HEK293 (cell line): ENCODE results near the gene SLC13A3.

Experiments used
- CTCF ChIA-PET: fragments of 350-600 bp; formaldehyde crosslinking; extraction: SDS; loops from one replicate; lab custom pipeline; 2021; ENCODE audit warnings: antibody characterized with exemption; lab: Yijun Ruan, JAX
- POLR2A ChIA-PET: fragments of 300-600 bp; formaldehyde crosslinking; extraction: SDS; loops from one replicate; lab custom pipeline; 2020; ENCODE audit warnings: antibody characterized with exemption, inconsistent platforms; lab: Yijun Ruan, JAX
- H3K27ac ChIP-seq: fragments of 200-500 bp; sonication (Bioruptor generic); 2 replicates; pipeline ENCODE4 v1.5.1; 2014; ENCODE audit warnings: low read depth, low read length, control low read depth, inconsistent platforms; ENCODE audit errors: extremely low read depth
- H3K36me3 ChIP-seq, 2 experiments: fragments of 200-500 bp in 1 of 2; sonication (Bioruptor generic) in 1 of 2; 1 replicate in 1 of 2; 2 replicates in 1 of 2; pipeline ENCODE4 v1.5.1; 2014 to 2017; ENCODE audit warnings: inconsistent platforms in 2 of 2, low read length in 2 of 2; ENCODE audit not compliant: control insufficient read depth in 2 of 2, insufficient read depth in 1 of 2
- H3K4me1 ChIP-seq: fragments of 200-500 bp; sonication (Bioruptor generic); 2 replicates; pipeline ENCODE4 v1.5.1; 2014; ENCODE audit warnings: mild to moderate bottlenecking, low read length, inconsistent platforms; ENCODE audit not compliant: control insufficient read depth, insufficient read depth
- H3K4me3 ChIP-seq: 2 replicates; pipeline ENCODE4 v1.5.1; 2011; ENCODE audit warnings: low read depth, mild to moderate bottlenecking, control low read depth, low read length, moderate library complexity
- H3K9me3 ChIP-seq: fragments of 200-500 bp; sonication (Bioruptor generic); 2 replicates; pipeline ENCODE4 v1.5.1; 2014; ENCODE audit warnings: low read depth, low read length, inconsistent platforms; ENCODE audit not compliant: control insufficient read depth, insufficient read depth
- ELK4 ChIP-seq: IDR thresholded peaks from 2 replicates; pipeline ENCODE4 v1.6.1; 2011; ENCODE audit warnings: mild to moderate bottlenecking, low read depth, low read length, borderline replicate concordance
- HIC1 ChIP-seq: fragments of 450-650 bp; formaldehyde crosslinking; IDR thresholded peaks from 2 replicates; pipeline ENCODE4 v1.5.1; 2016; ENCODE audit warnings: missing biosample characterization, missing genetic modification characterization
- KLF10 ChIP-seq: fragments of 450-650 bp; IDR thresholded peaks from 2 replicates; pipeline ENCODE4 v1.5.1; 2018; ENCODE audit warnings: missing biosample characterization, mild to moderate bottlenecking, missing genetic modification characterization
- SALL2 ChIP-seq: fragments of 450-650 bp; formaldehyde crosslinking; IDR thresholded peaks from 2 replicates; pipeline ENCODE4 v1.5.0; 2017; ENCODE audit warnings: missing biosample characterization, mild to moderate bottlenecking, missing genetic modification characterization, borderline replicate concordance
- SETDB1 ChIP-seq: IDR thresholded peaks from one replicate; pipeline ENCODE4 v1.6.1; 2017; ENCODE audit warnings: mild to moderate bottlenecking, low read length, moderate library complexity, mixed read lengths; ENCODE audit not compliant: insufficient read length
- SP3 ChIP-seq: fragments of 450-650 bp; formaldehyde crosslinking; IDR thresholded peaks from 2 replicates; pipeline ENCODE4 v1.5.1; 2016; ENCODE audit warnings: missing biosample characterization, missing genetic modification characterization
- YY2 ChIP-seq: fragments of 450-650 bp; formaldehyde crosslinking; IDR thresholded peaks from 2 replicates; pipeline ENCODE4 v1.5.1; 2016; ENCODE audit warnings: missing biosample characterization, missing genetic modification characterization
- ZBTB1 ChIP-seq: fragments of 450-650 bp; formaldehyde crosslinking; IDR thresholded peaks from 2 replicates; pipeline ENCODE4 v1.5.1; 2016; ENCODE audit warnings: missing biosample characterization, missing genetic modification characterization
- ZBTB11 ChIP-seq: fragments of 450-650 bp; formaldehyde crosslinking; conservative IDR thresholded peaks from 2 replicates; pipeline ENCODE4 v1.5.1; 2016; ENCODE audit warnings: low read depth, missing biosample characterization, missing genetic modification characterization
- ZBTB20 ChIP-seq: fragments of 450-650 bp; formaldehyde crosslinking; IDR thresholded peaks from 2 replicates; pipeline ENCODE4 v1.5.1; 2016; ENCODE audit warnings: missing biosample characterization, missing genetic modification characterization
- ZBTB21 ChIP-seq: fragments of 450-650 bp; formaldehyde crosslinking; IDR thresholded peaks from 2 replicates; pipeline ENCODE4 v1.5.1; 2017; ENCODE audit warnings: missing biosample characterization, missing genetic modification characterization
- ZBTB8A ChIP-seq: fragments of 450-650 bp; formaldehyde crosslinking; IDR thresholded peaks from 2 replicates; pipeline ENCODE4 v1.5.1; 2016; ENCODE audit warnings: missing biosample characterization, missing genetic modification characterization
- ZFP3 ChIP-seq: fragments of 450-650 bp; formaldehyde crosslinking; IDR thresholded peaks from 2 replicates; pipeline ENCODE4 v1.5.1; 2016; ENCODE audit warnings: low read depth, missing biosample characterization, missing genetic modification characterization
- ZFP37 ChIP-seq: fragments of 450-650 bp; formaldehyde crosslinking; IDR thresholded peaks from 2 replicates; pipeline ENCODE4 v1.5.1; 2016; ENCODE audit warnings: missing biosample characterization, missing genetic modification characterization
- ZNF10 ChIP-seq: fragments of 450-650 bp; formaldehyde crosslinking; IDR thresholded peaks from 2 replicates; pipeline ENCODE4 v1.5.1; 2017; ENCODE audit warnings: missing biosample characterization, missing genetic modification characterization
- ZNF175 ChIP-seq: fragments of 450-650 bp; formaldehyde crosslinking; IDR thresholded peaks from 2 replicates; pipeline ENCODE4 v1.5.1; 2016; ENCODE audit warnings: missing biosample characterization, missing genetic modification characterization
- ZNF354C ChIP-seq: fragments of 450-650 bp; formaldehyde crosslinking; IDR thresholded peaks from 2 replicates; pipeline ENCODE4 v1.5.1; 2016; ENCODE audit warnings: missing biosample characterization, missing genetic modification characterization, low read depth, borderline replicate concordance
- ZNF366 ChIP-seq: fragments of 450-650 bp; formaldehyde crosslinking; conservative IDR thresholded peaks from 2 replicates; pipeline ENCODE4 v1.5.1; 2016; ENCODE audit warnings: missing biosample characterization, missing genetic modification characterization
- ZNF518A ChIP-seq: fragments of 450-650 bp; formaldehyde crosslinking; conservative IDR thresholded peaks from 2 replicates; pipeline ENCODE4 v1.5.1; 2016; ENCODE audit warnings: low read depth, missing biosample characterization, missing genetic modification characterization
- ZNF830 ChIP-seq: fragments of 450-650 bp; IDR thresholded peaks from 2 replicates; pipeline ENCODE4 v1.5.0; 2018; ENCODE audit warnings: missing biosample characterization, missing genetic modification characterization, low read depth, mild to moderate bottlenecking, moderate library complexity

The SLC13A3 gene

GRCh38 chr20:46519471-46520068 lies 131.7 kb downstream of the SLC13A3 start:
- Histone ChIP-seq H3K4me3 (no peak overlapping the region), H3K36me3 (no peaks in the 10 kb centered on the region)
- no peak for TF ChIP-seq ZNF10 (tag by site-specific recombination)
- TF ChIP-seq ZBTB21 (tag by site-specific recombination), result no peak
- TF ChIP-seq SETDB1, result no peak
- no peak for TF ChIP-seq ZNF175 (tag by site-specific recombination)
- TF ChIP-seq, all 188 proteins: peak for 0
- ChIA-PET POLR2A (no interaction called here), CTCF (interaction anchor here (1.0 to 6.0 kb wide), 2 partner anchors 43 to 162 kb away, joined by 5 to 45 read pairs; no protein-coding TSS in a partner anchor)
- Histone ChIP-seq H3K9me3 (no peaks in the 10 kb centered on the region), H3K27ac (no peak overlapping the region), H3K4me1 (no peaks in the 10 kb centered on the region)

- ChIA-PET CTCF (interaction anchor here (0.6 to 1.6 kb wide), 4 partner anchors 8 to 193 kb away, joined by 3 to 9 read pairs (median 4); no protein-coding TSS in a partner anchor), POLR2A (interaction anchor here (0.5 to 0.8 kb wide), 2 partner anchors 14 to 16 kb away, joined by 3 read pairs; no protein-coding TSS in a partner anchor)
- Histone ChIP-seq H3K27ac (peak within 1 kb of the TSS; percentile 72; the same call in 1 of the 2 replicates), H3K4me1 (no peaks in the 10 kb centered on the region), H3K9me3 (no peaks in the 10 kb centered on the region), H3K36me3 (no peaks in the 10 kb centered on the region), H3K4me3 (peak within 1 kb of the TSS; percentile 71)
- TF ChIP-seq ZBTB8A (peak; percentile 87), YY2 (no peak), HIC1 (tag by site-specific recombination) (no peak), ZNF830 (tag by site-specific recombination) (no peak), ZBTB11 (peak; percentile 96), SALL2 (tag by site-specific recombination) (no peak), ELK4 (no peak), ZBTB20 (tag by site-specific recombination) (peak; percentile 83), KLF10 (no peak), ZNF366 (tag by site-specific recombination) (no peak), ZFP3 (tag by site-specific recombination) (0 out of 2 replicates have a peak, but pooled peaks have one; percentile 17), ZNF518A (tag by site-specific recombination) (peak; percentile 99), ZBTB1 (no peak), ZNF354C (tag by site-specific recombination) (no peak), SP3 (tag by site-specific recombination) (peak; percentile 20; the same call in 1 of the 2 replicates), ZFP37 (no peak)
Measured at GRCh38 chr20:46512943-46513844, 138.1 kb downstream of the SLC13A3 start, which contains the start of gene ZNF334. ZNF334 (minus strand) TSS chr20:46513559; CDS start chr20:46512102, 1,457 bp downstream.
